Activated CD8-positive, alpha-beta memory T cell treated with anti-CD3 and anti-CD28 coated beads for 24 hours (primary cell): ENCODE data around the gene IL15RA.
A peak's percentile ranks its signal among the peaks of the same experiment; 100 is the strongest.
"Not testable (repeated sequence)": the region's sequence is repeated elsewhere in the genome, so short reads cannot be mapped to it uniquely, and the experiment has no call there.

Experiments
- DNase-seq: peaks from one replicate; pipeline ENCODE4 v3.0.0-alpha.2; 2020

Gene IL15RA

DNA sequence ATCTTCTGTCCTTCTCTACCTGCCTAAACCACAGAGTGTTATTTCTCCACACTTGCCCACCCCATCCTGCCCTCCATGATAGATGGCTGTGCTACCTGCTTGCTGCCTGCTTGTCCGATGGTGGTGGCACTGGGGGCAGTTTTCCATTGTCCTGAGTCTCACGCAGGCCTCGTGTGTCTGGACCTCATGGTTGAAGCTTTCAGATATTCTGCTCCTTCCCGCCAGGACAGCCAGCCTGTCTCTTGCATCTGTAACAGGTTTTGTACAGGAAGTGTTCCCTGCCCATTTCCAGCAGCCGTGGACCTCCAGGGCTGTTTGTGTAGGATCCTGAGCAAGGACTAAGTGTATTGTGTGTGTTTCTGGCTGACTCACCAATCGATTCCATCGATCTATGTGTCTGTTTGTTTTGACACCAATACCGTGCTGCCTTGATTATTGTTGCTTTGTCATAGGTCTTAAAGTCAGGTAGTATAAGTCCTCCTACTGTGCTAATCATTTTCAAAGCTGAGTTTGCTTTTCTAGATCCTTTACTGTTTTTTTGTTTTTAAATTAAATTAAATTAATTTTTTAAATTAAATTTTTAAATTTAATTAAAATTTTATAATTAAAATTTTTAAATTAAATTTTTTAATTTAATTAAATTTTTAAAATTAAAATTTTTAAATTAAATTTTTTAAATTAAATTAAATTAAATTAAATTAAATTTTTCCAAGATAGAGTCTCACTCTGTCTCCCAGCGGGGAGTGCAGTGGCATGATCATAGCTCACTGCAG, 8.5 kb downstream of the IL15RA start:
- DNase-seq: peak; percentile 44

- DNase-seq: peak; percentile 38
These were observed 9.2 kb downstream of the IL15RA start for GRCh38 chr10:5968037-5968680.

DNA sequence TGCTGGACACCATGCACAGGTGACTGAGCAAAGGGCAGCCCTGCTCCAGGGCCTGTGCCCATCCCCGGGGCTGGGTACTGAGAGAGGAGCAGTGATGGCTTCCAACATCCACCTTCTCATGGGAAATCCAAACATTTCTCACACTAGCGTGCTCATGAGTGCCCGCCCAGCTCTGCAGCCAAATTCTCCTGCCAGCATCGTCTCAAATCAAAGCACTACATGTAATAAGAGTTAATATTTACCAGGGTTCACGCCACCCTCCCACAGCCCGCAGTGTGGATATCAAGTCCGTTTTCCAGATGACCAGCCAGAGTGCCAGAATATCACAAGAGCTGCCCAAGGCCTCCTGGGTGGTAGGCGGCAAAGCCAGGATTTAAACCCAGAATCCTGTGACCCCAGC, 12.1 kb downstream of the IL15RA start:
- DNase-seq: no peak

GRCh38 chr10:5964736-5965135, 12.6 kb downstream of the IL15RA start:
- no peak for DNase-seq

- DNase-seq: no peak
These were observed 13.8 kb downstream of the IL15RA start for GRCh38 chr10:5963591-5963990.

DNA sequence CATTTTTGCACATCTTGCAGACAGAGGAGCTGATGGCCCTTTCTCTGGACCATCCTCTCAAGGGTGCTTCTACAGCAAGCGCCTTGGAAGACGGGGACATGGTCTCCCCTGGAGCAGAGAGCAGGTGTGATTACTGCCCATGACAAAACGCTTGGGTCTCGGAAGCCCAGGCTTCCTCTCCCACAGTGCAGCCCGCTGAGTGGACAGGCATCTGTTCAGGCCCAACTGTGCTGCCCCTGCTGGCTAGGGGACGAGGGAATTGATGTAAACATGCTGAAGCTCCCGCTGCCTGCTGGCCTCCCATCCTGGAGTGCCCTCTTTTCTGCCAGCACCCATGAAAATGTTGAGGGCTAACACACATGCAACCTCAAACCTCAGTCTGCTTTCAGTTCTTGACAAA, 14.3 kb downstream of the IL15RA start:
- no peak for DNase-seq

GRCh38 chr10:5962358-5962940, 14.9 kb downstream of the IL15RA start:
- not testable (repeated sequence) for DNase-seq

DNA sequence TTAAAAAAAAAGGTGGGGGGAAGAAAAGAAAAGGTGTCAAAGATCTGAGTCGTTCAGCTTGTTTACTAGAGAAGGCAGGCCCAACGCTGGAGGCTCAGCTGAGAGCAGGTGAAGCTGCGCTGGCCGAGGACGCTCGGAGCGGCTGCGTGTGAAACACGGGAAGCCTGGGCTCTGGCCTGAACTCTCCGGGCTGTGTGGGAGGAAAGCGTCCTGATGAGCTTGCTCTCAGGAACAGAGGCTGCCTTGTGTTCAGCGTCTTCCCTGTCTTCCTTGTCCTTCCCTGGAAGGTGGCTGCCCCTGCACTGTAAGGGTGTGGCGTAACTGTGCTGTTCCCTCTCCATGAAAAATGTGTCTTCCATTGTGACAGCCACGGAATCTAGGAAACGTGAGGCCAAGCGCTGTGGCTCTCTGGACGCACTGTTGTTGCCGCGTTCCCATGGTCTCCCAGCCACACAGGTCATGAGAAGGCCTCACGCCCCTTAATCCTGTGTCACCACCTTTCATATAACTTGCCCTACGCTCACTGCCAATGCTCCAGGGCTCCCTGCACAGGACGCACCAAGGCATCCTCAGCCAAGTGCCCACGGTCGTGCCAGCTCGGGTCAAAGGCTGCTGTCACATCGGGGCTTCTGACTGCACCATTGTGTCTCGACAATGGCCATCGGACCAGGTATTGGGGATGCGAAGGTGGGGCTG, 15.8 kb downstream of the IL15RA start:
- DNase-seq: no peak

GRCh38 chr10:5960973-5961275, 16.4 kb downstream of the IL15RA start:
- not testable (repeated sequence) for DNase-seq

DNA sequence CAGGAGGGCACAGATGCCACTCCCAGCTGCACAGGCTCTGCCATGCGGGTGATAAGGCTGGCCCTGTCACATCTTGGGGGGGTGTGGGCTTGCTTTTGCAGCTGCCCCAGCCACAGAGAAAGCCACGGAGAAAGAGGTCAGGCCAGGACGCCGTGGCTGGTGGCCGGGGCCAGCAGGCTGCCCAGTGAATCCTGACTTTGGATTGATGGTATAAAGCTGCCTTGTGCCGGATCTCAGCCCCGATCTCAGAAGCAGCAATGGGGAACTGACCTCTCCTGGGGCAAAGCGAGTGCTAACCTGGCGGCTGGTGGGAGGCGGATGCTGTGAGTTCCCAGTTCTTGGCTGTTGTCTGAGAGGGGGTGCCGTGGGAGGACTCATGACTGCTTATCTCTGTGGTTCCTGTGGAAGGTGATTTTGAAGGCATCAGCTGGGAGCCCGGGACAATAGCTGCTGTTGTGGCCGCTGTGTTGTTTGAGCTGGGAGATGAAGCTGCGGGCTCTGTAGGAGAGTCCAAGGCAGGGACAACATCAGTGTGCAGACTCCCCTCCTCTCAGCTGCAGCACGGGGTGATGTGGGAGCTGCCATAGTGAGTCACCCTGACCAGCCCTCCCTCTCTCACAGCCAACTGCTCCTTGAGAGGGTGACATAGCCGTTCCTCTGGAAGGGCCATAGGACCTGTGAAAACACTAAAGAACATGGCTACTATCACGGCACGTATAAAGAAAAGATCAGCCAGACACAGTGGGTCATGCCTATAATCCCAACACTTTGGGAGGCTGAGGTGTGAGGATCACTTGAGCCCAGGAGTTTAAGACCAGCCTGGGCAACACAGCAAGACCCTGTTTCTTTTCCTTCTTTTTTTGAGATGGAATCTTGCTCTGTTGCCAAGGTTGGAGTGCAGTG, 17.0 kb downstream of the IL15RA start:
- no peak for DNase-seq

GRCh38 chr10:5959581-5960069, 17.7 kb downstream of the IL15RA start:
- DNase-seq: no peak

DNA sequence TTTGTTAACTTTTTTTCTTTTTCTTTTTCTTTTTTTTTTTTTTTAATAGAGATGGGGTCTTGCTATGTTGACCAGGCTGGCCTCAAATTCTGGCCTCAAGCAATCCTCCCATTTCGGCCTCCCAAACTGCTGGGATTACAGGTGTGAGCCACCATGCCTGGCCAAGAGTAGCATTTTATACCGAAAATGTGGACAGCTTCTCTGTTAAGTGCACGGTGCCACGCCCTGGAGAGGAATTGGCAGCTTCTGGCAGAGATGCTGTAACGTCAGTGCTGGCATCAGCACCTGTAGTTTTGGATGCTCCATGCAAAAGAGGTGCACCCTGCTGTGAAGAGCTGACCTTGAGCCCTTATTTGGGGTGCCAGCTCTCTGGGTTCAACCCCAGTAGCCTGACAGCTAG, 18.2 kb downstream of the IL15RA start:
- no peak for DNase-seq

GRCh38 chr10:5958675-5959074, 18.7 kb downstream of the IL15RA start:
- DNase-seq: no peak

- no peak for DNase-seq
These were observed 19.3 kb downstream of the IL15RA start for GRCh38 chr10:5958077-5958476.

GRCh38 chr10:5956146-5956936, 21.0 kb downstream of the IL15RA start:
- no peak for DNase-seq

DNA sequence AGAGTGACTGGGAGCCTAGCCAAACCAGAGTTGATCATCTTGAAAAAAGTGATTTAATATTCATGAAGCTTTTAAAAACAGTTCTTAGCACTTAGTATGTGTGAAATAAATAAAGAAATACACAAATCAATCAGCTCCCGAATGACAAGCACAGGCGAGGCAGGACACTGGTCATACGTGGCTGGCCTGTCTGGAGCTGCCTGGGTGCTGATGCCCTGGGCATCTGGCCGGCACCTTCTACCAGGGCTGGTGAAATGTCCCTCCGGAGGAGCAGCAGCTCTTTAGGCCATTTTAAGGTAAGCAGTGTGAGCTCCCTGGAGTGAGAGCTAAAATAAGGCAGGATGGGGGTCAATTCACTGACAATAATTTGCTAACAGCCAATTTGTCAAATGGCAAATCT, 23.7 kb downstream of the IL15RA start:
- no peak for DNase-seq

GRCh38 chr10:5952731-5953385, 24.5 kb downstream of the IL15RA start:
- no peak for DNase-seq

- DNase-seq: no peak
These were observed 25.5 kb downstream of the IL15RA start for GRCh38 chr10:5951721-5952407.

- no peak for DNase-seq
These were observed 26.1 kb downstream of the IL15RA start for GRCh38 chr10:5951167-5951711.
